ENCODE results near the gene FPR3. TPM values are rescaled to one million over a fixed set of nuclear protein-coding genes. Genes with fewer than 3 reads are reported as not detected.

Gene FPR3
- total RNA-seq, 2 experiments from 2014 or later, result not detected

DNA sequence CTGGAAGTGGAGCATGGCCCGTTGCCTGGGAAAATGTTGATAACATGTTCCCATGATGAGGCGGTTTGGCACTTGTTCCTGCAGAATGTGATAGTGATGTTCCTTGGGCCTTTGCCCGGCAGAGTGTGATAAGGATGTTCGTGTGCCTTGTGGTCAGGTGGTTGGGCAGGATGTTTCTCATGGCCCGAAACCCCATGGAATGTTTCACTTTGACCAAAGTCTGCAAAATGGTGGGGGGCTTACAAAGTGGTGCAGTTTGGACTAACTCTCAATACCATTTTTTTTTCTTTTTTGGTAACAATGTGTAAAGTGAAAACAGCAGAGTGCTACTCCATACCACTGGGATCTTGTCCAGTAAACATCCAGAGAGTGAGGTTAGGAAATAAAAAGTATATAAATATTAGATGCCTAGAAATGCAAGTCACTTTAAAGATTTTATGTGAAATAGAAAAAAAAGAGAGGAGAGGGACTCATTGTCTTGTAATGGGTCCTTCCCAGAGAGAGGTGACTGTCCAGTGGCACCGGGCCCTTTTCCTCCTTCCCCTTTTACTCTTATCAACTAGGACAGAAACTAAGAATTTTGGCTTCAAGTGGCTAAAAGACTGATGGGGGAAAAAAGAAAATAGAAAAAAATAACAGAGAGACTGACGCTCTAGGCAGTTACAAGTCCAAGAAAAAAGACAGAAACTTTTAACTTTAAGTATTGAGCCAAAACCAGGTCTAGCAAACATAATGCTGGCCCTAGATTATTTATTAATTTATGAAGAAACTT lies 5.7 kb downstream of the FPR3 start:
- ChIA-PET CTCF (ENCODE audit: unreplicated experiment) (no interaction called here), POLR2A (no interaction called here)
- no peaks in the 10 kb centered on the region for H4K20me1 ChIP-seq (ENCODE audit: insufficient read depth, low read length)
- no peak for DNase-seq (ENCODE audit: low spot score)
- no peaks in the 10 kb centered on the region for H3K9me3 ChIP-seq (ENCODE audit: low read length)
- no peak overlapping the region for H2AFZ ChIP-seq (ENCODE audit: low read length)
- no peaks in the 10 kb centered on the region for H3K9me2 ChIP-seq (ENCODE audit: insufficient read depth, low read length)
- no peaks in the 10 kb centered on the region for H3K4me1 ChIP-seq (ENCODE audit: insufficient read depth, low read length, poor library complexity, severe bottlenecking)
- no peaks in the 10 kb centered on the region for H3K79me2 ChIP-seq (ENCODE audit: insufficient read depth, low read depth, low read length)
- intact Hi-C loops (cut with micrococcal nuclease; ENCODE audit: unreplicated experiment), result no loop called here
- H3K4me3 ChIP-seq (ENCODE audit: low read depth, low read length, poor library complexity, severe bottlenecking), result no peak overlapping the region
- TF ChIP-seq, protein P1, sequence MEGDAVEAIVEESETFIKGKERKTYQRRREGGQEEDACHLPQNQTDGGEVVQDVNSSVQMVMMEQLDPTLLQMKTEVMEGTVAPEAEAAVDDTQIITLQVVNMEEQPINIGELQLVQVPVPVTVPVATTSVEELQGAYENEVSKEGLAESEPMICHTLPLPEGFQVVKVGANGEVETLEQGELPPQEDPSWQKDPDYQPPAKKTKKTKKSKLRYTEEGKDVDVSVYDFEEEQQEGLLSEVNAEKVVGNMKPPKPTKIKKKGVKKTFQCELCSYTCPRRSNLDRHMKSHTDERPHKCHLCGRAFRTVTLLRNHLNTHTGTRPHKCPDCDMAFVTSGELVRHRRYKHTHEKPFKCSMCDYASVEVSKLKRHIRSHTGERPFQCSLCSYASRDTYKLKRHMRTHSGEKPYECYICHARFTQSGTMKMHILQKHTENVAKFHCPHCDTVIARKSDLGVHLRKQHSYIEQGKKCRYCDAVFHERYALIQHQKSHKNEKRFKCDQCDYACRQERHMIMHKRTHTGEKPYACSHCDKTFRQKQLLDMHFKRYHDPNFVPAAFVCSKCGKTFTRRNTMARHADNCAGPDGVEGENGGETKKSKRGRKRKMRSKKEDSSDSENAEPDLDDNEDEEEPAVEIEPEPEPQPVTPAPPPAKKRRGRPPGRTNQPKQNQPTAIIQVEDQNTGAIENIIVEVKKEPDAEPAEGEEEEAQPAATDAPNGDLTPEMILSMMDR (conservative IDR thresholded peaks at IDR 0.05; ENCODE audit: low read length), result no peak
- no peak for TF ChIP-seq EZH2phosphoT487 (IDR thresholded peaks at IDR 0.05; ENCODE audit: borderline replicate concordance, low read depth, low read length)
- no peak overlapping the region for H3K4me2 ChIP-seq (ENCODE audit: low read length)
- no peaks in the 10 kb centered on the region for H3K36me3 ChIP-seq (ENCODE audit: insufficient read depth, low read length)
- H3K27ac ChIP-seq (ENCODE audit: low read depth, low read length, poor library complexity, severe bottlenecking), result no peak overlapping the region
- BruUV-seq (replicated peaks), result no TSS peak

GRCh38 chr19:51802775-51803174 lies 7.8 kb downstream of the FPR3 start:
- POLR2A ChIA-PET, result no interaction called here
- no peak for TF ChIP-seq EZH2phosphoT487 (IDR thresholded peaks at IDR 0.05; ENCODE audit: borderline replicate concordance, low read depth, low read length)
- TF ChIP-seq, protein P1 (conservative IDR thresholded peaks at IDR 0.05; ENCODE audit: low read length), result no peak

GRCh38 chr19:51803519-51803918 lies 8.6 kb downstream of the FPR3 start:
- ChIA-PET POLR2A (no interaction called here), CTCF (ENCODE audit: unreplicated experiment) (no interaction called here)
- H3K4me3 ChIP-seq (ENCODE audit: low read depth, low read length, poor library complexity, severe bottlenecking), result no peak overlapping the region
- no peaks in the 10 kb centered on the region for H3K36me3 ChIP-seq (ENCODE audit: insufficient read depth, low read length)
- H4K20me1 ChIP-seq (ENCODE audit: insufficient read depth, low read length), result no peaks in the 10 kb centered on the region
- BruUV-seq (replicated peaks), result no TSS peak
- H3K79me2 ChIP-seq (ENCODE audit: insufficient read depth, low read depth, low read length), result no peaks in the 10 kb centered on the region
- DNase-seq (ENCODE audit: low spot score), result no peak
- no peaks in the 10 kb centered on the region for H3K9me3 ChIP-seq (ENCODE audit: low read length)
- H3K27ac ChIP-seq (ENCODE audit: low read depth, low read length, poor library complexity, severe bottlenecking), result no peak overlapping the region
- H3K9me2 ChIP-seq (ENCODE audit: insufficient read depth, low read length), result no peaks in the 10 kb centered on the region
- no peak overlapping the region for H2AFZ ChIP-seq (ENCODE audit: low read length)
- no peak overlapping the region for H3K4me2 ChIP-seq (ENCODE audit: low read length)
- no peaks in the 10 kb centered on the region for H3K4me1 ChIP-seq (ENCODE audit: insufficient read depth, low read length, poor library complexity, severe bottlenecking)
- TF ChIP-seq EZH2phosphoT487 (IDR thresholded peaks at IDR 0.05; ENCODE audit: borderline replicate concordance, low read depth, low read length), result no peak
- TF ChIP-seq, protein P1 (conservative IDR thresholded peaks at IDR 0.05; ENCODE audit: low read length), result no peak
- intact Hi-C loops (cut with micrococcal nuclease; ENCODE audit: unreplicated experiment), result no loop called here

More at GRCh38 chr19:51802775-51803174, 7.8 kb downstream of the FPR3 start:
- no peak overlapping the region for H3K27ac ChIP-seq (ENCODE audit: low read depth, low read length, poor library complexity, severe bottlenecking)
- H3K4me2 ChIP-seq (ENCODE audit: low read length), result no peak overlapping the region
- H3K4me3 ChIP-seq (ENCODE audit: low read depth, low read length, poor library complexity, severe bottlenecking), result no peak overlapping the region
- no peaks in the 10 kb centered on the region for H3K9me3 ChIP-seq (ENCODE audit: low read length)
- H3K4me1 ChIP-seq (ENCODE audit: insufficient read depth, low read length, poor library complexity, severe bottlenecking), result no peaks in the 10 kb centered on the region
- CTCF ChIA-PET (ENCODE audit: unreplicated experiment), result no interaction called here
- H4K20me1 ChIP-seq (ENCODE audit: insufficient read depth, low read length), result no peaks in the 10 kb centered on the region
- intact Hi-C loops (cut with micrococcal nuclease; ENCODE audit: unreplicated experiment), result no loop called here
- H3K79me2 ChIP-seq (ENCODE audit: insufficient read depth, low read depth, low read length), result no peaks in the 10 kb centered on the region
- H3K9me2 ChIP-seq (ENCODE audit: insufficient read depth, low read length), result no peaks in the 10 kb centered on the region
- no peaks in the 10 kb centered on the region for H3K36me3 ChIP-seq (ENCODE audit: insufficient read depth, low read length)
- H2AFZ ChIP-seq (ENCODE audit: low read length), result no peak overlapping the region
- BruUV-seq (replicated peaks), result no TSS peak
- no peak for DNase-seq (ENCODE audit: low spot score)

Measured in OCI-LY7 (cell line).